Naive thymus-derived CD4-positive, alpha-beta T cell (primary cell): ENCODE results near the gene RGS10. TPM values are rescaled to one million over a fixed set of nuclear protein-coding genes. Genes with fewer than 3 reads are reported as not detected.

Experiments
- ATAC-seq: fragments of 150-1000 bp; cut with Tn5 transposase; 2 replicates; pipeline ENCODE4 v1.10.0; 2021; ENCODE audit warnings: mild to moderate bottlenecking, moderate library complexity
- CTCF ChIA-PET: fragments of 350-600 bp; sonication (Branson Sonifier 250); formaldehyde crosslinking; loops from one replicate; lab custom pipeline; 2021; ENCODE audit warnings: antibody characterized with exemption; lab: Charles Lee
- POLR2A ChIA-PET: fragments of 350-600 bp; sonication (Branson Sonifier 250); formaldehyde crosslinking; loops from one replicate; lab custom pipeline; 2021; ENCODE audit warnings: antibody characterized with exemption, inconsistent platforms; lab: Charles Lee
- DNase-seq, 9 donors: peaks; one replicate each; pipeline versions ENCODE4 v3.0.0 to v3.0.0-alpha.2; 2020 to 2022; ENCODE audit warnings: mixed read lengths in 1 of 9
- H3K27ac ChIP-seq: one replicate; pipeline ENCODE4 v1.7.0; 2013; ENCODE audit warnings: mild to moderate bottlenecking, low read depth, low read length, moderate library complexity
- H3K27me3 ChIP-seq, 2 donors: one replicate each; pipeline ENCODE4 v1.7.0; 2013; ENCODE audit warnings: low read length in 2 of 2, mild to moderate bottlenecking in 2 of 2, moderate library complexity in 2 of 2; ENCODE audit not compliant: control insufficient read depth in 2 of 2, insufficient read depth in 2 of 2
- H3K36me3 ChIP-seq, 3 experiments: 1 replicate in 2 of 3; 2 replicates in 1 of 3; pipeline ENCODE4 v1.7.0; 2013; ENCODE audit warnings: low read length in 3 of 3, mild to moderate bottlenecking in 3 of 3, moderate library complexity in 1 of 3; ENCODE audit not compliant: insufficient read depth in 3 of 3, control insufficient read depth in 2 of 3
- H3K4me1 ChIP-seq, 2 donors: one replicate each; pipeline ENCODE4 v1.7.0; 2013; ENCODE audit warnings: low read length in 2 of 2, mild to moderate bottlenecking in 2 of 2, moderate library complexity in 1 of 2; ENCODE audit not compliant: control insufficient read depth in 2 of 2, insufficient read depth in 2 of 2
- H3K4me3 ChIP-seq: 2 replicates; pipeline ENCODE4 v1.7.0; 2013; ENCODE audit warnings: mild to moderate bottlenecking, low read length
- H3K9me3 ChIP-seq, 3 experiments: 1 replicate in 2 of 3; 2 replicates in 1 of 3; pipeline ENCODE4 v1.7.0; 2013; ENCODE audit warnings: low read length in 3 of 3; ENCODE audit not compliant: control insufficient read depth in 2 of 3
- H3K27ac Mint-ChIP-seq, 9 donors: one replicate each; pipeline ENCODE4 v1.8.0; 2020 to 2022; ENCODE audit warnings: mixed read lengths in 9 of 9, mild to moderate bottlenecking in 8 of 9, moderate library complexity in 5 of 9, inconsistent platforms in 2 of 9
- H3K27me3 Mint-ChIP-seq, 5 donors: one replicate each; pipeline ENCODE4 v1.8.0; 2021 to 2022; ENCODE audit warnings: mixed read lengths in 5 of 5, mild to moderate bottlenecking in 1 of 5
- H3K36me3 Mint-ChIP-seq, 5 donors: one replicate each; pipeline ENCODE4 v1.8.0; 2020 to 2022; ENCODE audit warnings: mixed read lengths in 5 of 5, mild to moderate bottlenecking in 3 of 5, inconsistent platforms in 1 of 5
- H3K4me1 Mint-ChIP-seq, 7 donors: one replicate each; pipeline ENCODE4 v1.8.0; 2020 to 2022; ENCODE audit warnings: mixed read lengths in 7 of 7, mild to moderate bottlenecking in 3 of 7, inconsistent platforms in 1 of 7
- H3K4me3 Mint-ChIP-seq, 10 donors: one replicate each; pipeline ENCODE4 v1.8.0; 2020 to 2022; ENCODE audit warnings: mild to moderate bottlenecking in 10 of 10, mixed read lengths in 10 of 10, moderate library complexity in 6 of 10, inconsistent platforms in 2 of 10
- H3K9me3 Mint-ChIP-seq, 11 donors: one replicate each; pipeline ENCODE4 v1.8.0; 2020 to 2022; ENCODE audit warnings: mixed read lengths in 11 of 11, mild to moderate bottlenecking in 4 of 11, inconsistent platforms in 1 of 11, moderate library complexity in 1 of 11
- intact Hi-C, 2 donors: fragments of 100-400 bp; cut with micrococcal nuclease; formaldehyde crosslinking; loops; one replicate each; pipeline ENCODE4 v1.15.1; 2023
- polyA plus RNA-seq, 2 donors: library from polyadenylated mRNA; unstranded; fragments of 300-500 nt; fragmentation: Illumina TruSeq; gene quantifications; one replicate each; pipeline ENCODE4 v1.2.3, GENCODE V29; 2021
- total RNA-seq, 6 experiments: library from RNA in 5 of 6; stranded (reverse) in 5 of 6; gene quantifications; 1 replicate in 5 of 6; 2 replicates in 1 of 6; pipeline ENCODE4 v1.2.3 and lab custom pipeline; 2021 to 2026

Gene RGS10
- total and polyA plus RNA-seq, 7 experiments from 2014 or later = 89.5 to 462 (median 188) TPM

DNA sequence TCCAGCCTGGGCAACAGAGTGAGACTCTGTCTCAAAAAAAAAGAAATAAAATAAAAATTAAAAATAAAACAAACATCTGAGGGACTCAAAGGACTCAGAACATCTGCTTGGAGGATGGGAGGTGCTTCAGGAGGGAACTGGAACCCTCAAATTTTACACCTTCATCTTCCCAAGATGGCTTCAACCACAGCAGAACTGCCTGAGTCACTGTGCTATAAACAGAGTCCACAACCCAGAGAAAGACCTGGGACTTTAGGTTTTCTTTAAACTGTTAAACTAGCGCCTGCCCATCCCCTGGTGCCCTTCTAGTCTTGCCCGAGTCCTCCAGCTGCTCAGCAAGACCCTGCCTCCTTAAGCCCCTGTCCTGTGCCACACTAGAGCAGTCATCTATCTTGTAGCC is 40.8 kb downstream of the RGS10 start:
- intact Hi-C loops = loop anchor here (1.0 to 10.0 kb wide), 14 partner anchors 7 to 807 kb away; partner anchors contain the start of genes RGS10 (in 2 of the 2), BAG3 (in 1 of the 2), GRK5 (in 1 of the 2) and INPP5F (in 1 of the 2)
- Mint-ChIP-seq H3K4me1 (peaks cover 53 to 98% (median 89%) of the 10 kb centered on the region in 7 donors), H3K27ac (peak overlapping the region; percentile 95 to 100 (median 99)), H3K4me3 (peak overlapping the region; percentile 70 to 85 (median 82)), H3K27me3 (no peaks in the 10 kb centered on the region), H3K36me3 (peaks cover 7 to 62% (median 28%) of the 10 kb centered on the region in 5 donors), H3K9me3 (peaks cover 0 to 4% (median 0%) of the 10 kb centered on the region in 11 donors)
- Histone ChIP-seq H3K27ac (peak overlapping the region; percentile 98), H3K4me3 (peak overlapping the region; percentile 46), H3K36me3 (peaks cover 3 to 15% (median 4%) of the 10 kb centered on the region in 3 experiments), H3K4me1 (peaks cover 39 to 86% of the 10 kb centered on the region in 2 donors), H3K27me3 (no peaks in the 10 kb centered on the region), H3K9me3 (no peaks in the 10 kb centered on the region)
- ChIA-PET CTCF (no interaction called here), POLR2A (interaction anchor here (0.6 to 12.5 kb wide), 5 partner anchors 10 to 295 kb away, joined by 4 to 169 read pairs (median 8); partner anchors contain the start of genes GRK5 and RGS10)
- ATAC-seq (no peak), DNase-seq (peak in 1 of 9 donors; percentile 39)

DNA sequence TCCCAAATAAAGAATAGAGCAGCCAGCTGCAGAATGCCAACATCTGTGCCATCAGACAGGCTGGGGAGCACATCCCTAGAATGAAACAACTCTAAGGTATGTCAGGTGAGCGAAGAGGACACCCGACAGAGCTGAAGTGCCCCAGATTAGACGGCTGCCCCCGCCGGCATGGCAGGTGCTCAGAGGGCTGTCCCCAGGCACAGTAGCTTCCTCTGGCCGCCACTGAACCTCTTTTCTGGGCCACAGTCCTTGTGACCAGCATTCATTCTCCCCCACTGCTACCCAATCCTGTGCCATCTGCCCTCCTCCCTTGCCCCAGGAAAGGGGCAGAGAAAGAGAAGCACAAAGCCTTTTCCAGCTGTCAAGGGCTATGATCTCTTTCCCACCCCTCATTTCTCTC is 41.7 kb downstream of the RGS10 start:
- H3K36me3 Mint-ChIP-seq = peaks cover 7 to 65% (median 25%) of the 10 kb centered on the region in 5 donors
- ATAC-seq (no peak), DNase-seq (no peak)
- Histone ChIP-seq H3K4me1 (peaks cover 39 to 83% of the 10 kb centered on the region in 2 donors), H3K4me3 (no peak overlapping the region), H3K27me3 (no peaks in the 10 kb centered on the region), H3K27ac (peak overlapping the region; percentile 98), H3K36me3 (peaks cover 3 to 15% (median 4%) of the 10 kb centered on the region in 3 experiments), H3K9me3 (no peaks in the 10 kb centered on the region)
- H3K27ac Mint-ChIP-seq = peak overlapping the region; percentile 71 to 100 (median 99)
- H3K27me3 Mint-ChIP-seq = no peaks in the 10 kb centered on the region
- CTCF ChIA-PET = interaction anchor here (0.6 to 3.5 kb wide), 9 partner anchors 11 to 362 kb away, joined by 3 to 28 read pairs (median 4); partner anchors contain the start of gene RGS10
- peaks cover 0 to 4% (median 0%) of the 10 kb centered on the region in 11 donors for H3K9me3 Mint-ChIP-seq
- H3K4me3 Mint-ChIP-seq = peak overlapping the region in 9 of 10 donors; percentile 61 to 81 (median 72)
- H3K4me1 Mint-ChIP-seq = peaks cover 50 to 96% (median 89%) of the 10 kb centered on the region in 7 donors
- POLR2A ChIA-PET = interaction anchor here (0.6 to 12.5 kb wide), 7 partner anchors 10 to 294 kb away, joined by 3 to 169 read pairs (median 8); partner anchors contain the start of genes GRK5 and RGS10
- intact Hi-C loops = loop anchor here (5.0 to 10.0 kb wide), 3 partner anchors 96 to 806 kb away; partner anchors contain the start of genes BAG3 (in 1 of the 2) and TIAL1 (in 1 of the 2)

DNA sequence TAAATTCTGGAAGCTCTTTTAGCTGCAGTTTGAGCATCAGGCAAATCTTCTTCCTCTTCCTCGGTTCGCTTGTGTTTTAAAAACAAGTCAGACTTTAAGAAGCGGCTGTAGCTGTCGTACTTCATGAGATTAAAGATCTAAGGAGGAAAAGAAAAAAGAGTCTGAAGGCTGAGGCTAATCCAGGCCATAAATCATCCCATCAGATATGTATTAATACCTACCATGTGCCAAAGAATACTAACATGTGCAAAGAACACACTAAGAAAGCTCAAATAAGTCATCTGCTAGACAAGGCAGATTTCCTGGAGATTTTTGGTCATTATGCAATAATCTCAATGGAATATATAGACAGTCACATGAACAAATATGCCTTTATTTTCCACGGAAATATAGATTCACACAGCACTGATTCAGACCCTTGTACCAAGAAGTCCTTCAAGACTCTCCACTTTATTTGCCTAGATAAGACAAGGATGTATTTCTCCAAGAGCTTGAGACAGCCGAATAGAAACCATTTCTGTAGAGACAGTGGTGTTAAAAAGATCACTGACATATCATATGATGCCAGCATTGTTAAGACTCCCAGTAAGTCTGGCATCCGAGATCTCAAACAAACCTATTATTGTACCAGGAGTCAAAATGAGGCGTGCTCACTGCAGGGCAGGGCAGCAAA is 42.3 kb downstream of the RGS10 start:
- peak overlapping the region; percentile 37 to 81 (median 72) for H3K4me3 Mint-ChIP-seq
- peaks cover 39 to 82% of the 10 kb centered on the region in 2 donors for H3K4me1 ChIP-seq
- POLR2A ChIA-PET = interaction anchor here (0.8 to 12.5 kb wide), 13 partner anchors 9 to 293 kb away, joined by 3 to 169 read pairs (median 4); partner anchors contain the start of gene RGS10

DNA sequence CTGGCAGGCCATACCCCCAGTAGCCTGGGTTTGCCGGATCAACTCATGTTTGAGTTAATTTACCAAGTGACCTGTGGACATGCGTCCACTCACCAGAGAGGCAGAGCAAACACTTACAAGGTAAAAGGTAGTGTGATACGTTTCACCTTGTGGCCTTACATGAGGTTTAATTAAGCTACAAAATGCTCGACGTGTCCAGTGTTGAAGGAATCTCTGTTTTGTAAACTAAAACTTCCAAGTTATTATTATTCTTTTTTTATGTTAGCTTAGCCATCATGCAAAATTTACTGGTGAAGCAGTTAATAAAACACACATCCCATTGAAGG is 42.9 kb downstream of the RGS10 start:
- H3K27me3 Mint-ChIP-seq = no peaks in the 10 kb centered on the region
- H3K4me1 Mint-ChIP-seq = peaks cover 48 to 95% (median 87%) of the 10 kb centered on the region in 7 donors
- intact Hi-C loops = loop anchor here (5.0 to 10.0 kb wide), 3 partner anchors 98 to 805 kb away; partner anchors contain the start of genes BAG3 (in 1 of the 2) and TIAL1 (in 1 of the 2)
- peak overlapping the region; percentile 80 to 100 (median 99) for H3K27ac Mint-ChIP-seq
- H3K36me3 Mint-ChIP-seq = peaks cover 7 to 61% (median 24%) of the 10 kb centered on the region in 5 donors
- DNase-seq (no peak), ATAC-seq (no peak)
- no peak overlapping the region for H3K4me3 ChIP-seq
- ChIA-PET CTCF (interaction anchor here (0.7 to 3.5 kb wide), 12 partner anchors 9 to 293 kb away, joined by 3 to 28 read pairs (median 4); partner anchors contain the start of gene RGS10), POLR2A (interaction anchor here (0.8 to 12.5 kb wide), 12 partner anchors 9 to 293 kb away, joined by 3 to 169 read pairs (median 4); partner anchors contain the start of gene RGS10)
- peaks cover 2 to 13% (median 3%) of the 10 kb centered on the region in 3 experiments for H3K36me3 ChIP-seq
- H3K4me1 ChIP-seq = peaks cover 41 to 77% of the 10 kb centered on the region in 2 donors
- H3K9me3 ChIP-seq = no peaks in the 10 kb centered on the region
- H3K27ac ChIP-seq = peak overlapping the region; percentile 98
- H3K27me3 ChIP-seq = no peaks in the 10 kb centered on the region
- peak overlapping the region; percentile 53 to 81 (median 70) for H3K4me3 Mint-ChIP-seq
- H3K9me3 Mint-ChIP-seq = peaks cover 0 to 2% (median 0%) of the 10 kb centered on the region in 11 donors

More for the DNA sequence above, 42.3 kb downstream of the RGS10 start:
- H3K27me3 Mint-ChIP-seq = no peaks in the 10 kb centered on the region
- peak overlapping the region; percentile 71 to 100 (median 99) for H3K27ac Mint-ChIP-seq
- Histone ChIP-seq H3K4me3 (peak overlapping the region; percentile 26), H3K9me3 (no peaks in the 10 kb centered on the region), H3K27ac (peak overlapping the region; percentile 98), H3K27me3 (no peaks in the 10 kb centered on the region), H3K36me3 (peaks cover 3 to 15% (median 4%) of the 10 kb centered on the region in 3 experiments)
- CTCF ChIA-PET = interaction anchor here (0.6 to 3.5 kb wide), 16 partner anchors 9 to 363 kb away, joined by 3 to 28 read pairs (median 4); partner anchors contain the start of gene RGS10
- peaks cover 50 to 95% (median 87%) of the 10 kb centered on the region in 7 donors for H3K4me1 Mint-ChIP-seq
- DNase-seq = no peak
- peaks cover 0 to 4% (median 0%) of the 10 kb centered on the region in 11 donors for H3K9me3 Mint-ChIP-seq
- intact Hi-C loops = loop anchor here (5.0 to 10.0 kb wide), 3 partner anchors 97 to 805 kb away; partner anchors contain the start of genes BAG3 (in 1 of the 2) and TIAL1 (in 1 of the 2)
- ATAC-seq = no peak
- peaks cover 7 to 63% (median 24%) of the 10 kb centered on the region in 5 donors for H3K36me3 Mint-ChIP-seq

DNA sequence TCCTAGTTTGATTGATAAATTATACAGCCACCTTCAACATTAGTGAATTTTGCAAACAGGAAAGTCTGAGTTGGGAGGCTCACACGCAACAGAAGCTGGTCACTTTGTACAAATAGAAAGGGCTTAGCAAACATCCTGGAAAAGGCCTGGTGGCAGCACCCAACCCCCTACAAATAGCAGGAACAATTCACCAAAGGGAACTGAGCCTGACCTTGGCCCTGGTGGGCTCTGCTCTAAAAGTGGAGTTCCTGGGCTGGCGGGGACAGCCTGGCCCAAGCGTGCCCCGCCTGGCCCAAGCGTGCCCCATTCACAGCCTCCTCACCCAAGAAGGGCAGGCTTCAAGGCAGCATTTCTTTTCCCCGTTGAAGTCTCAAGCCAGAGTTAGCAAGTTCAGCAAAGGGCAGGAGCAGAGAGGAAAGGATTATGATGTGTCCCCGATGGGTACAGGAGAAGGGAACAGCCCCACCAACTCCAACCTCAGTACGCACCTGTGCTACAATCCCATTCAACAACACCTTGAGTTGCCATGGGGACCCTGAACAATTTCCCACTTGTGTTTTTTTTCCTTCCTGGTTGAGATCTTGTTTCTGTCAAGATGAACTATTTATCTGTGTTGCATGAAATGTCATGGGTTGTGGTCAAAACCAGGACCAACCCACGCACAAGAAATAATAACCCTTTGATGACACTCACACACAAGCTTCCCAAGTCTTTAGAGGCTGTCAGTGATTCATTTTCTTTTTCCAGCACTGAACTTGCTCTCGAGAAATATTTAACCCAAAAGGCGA is 43.4 kb downstream of the RGS10 start:
- peak overlapping the region; percentile 39 to 81 (median 69) for H3K4me3 Mint-ChIP-seq

More for the DNA sequence above, 43.4 kb downstream of the RGS10 start:
- Histone ChIP-seq H3K36me3 (peaks cover 0 to 10% (median 3%) of the 10 kb centered on the region in 3 experiments), H3K4me3 (no peak overlapping the region), H3K9me3 (no peaks in the 10 kb centered on the region), H3K27ac (peak overlapping the region; percentile 98), H3K4me1 (peaks cover 46 to 77% of the 10 kb centered on the region in 2 donors), H3K27me3 (no peaks in the 10 kb centered on the region)
- Mint-ChIP-seq H3K9me3 (peaks cover 0 to 2% (median 0%) of the 10 kb centered on the region in 11 donors), H3K27ac (peak overlapping the region; percentile 80 to 100 (median 99)), H3K27me3 (no peaks in the 10 kb centered on the region), H3K4me1 (peaks cover 49 to 95% (median 87%) of the 10 kb centered on the region in 7 donors), H3K36me3 (peaks cover 7 to 57% (median 24%) of the 10 kb centered on the region in 5 donors)
- ATAC-seq (no peak), DNase-seq (peak in 5 of 9 donors; percentile 44 to 56 (median 53))
- POLR2A ChIA-PET = interaction anchor here (1.2 to 12.5 kb wide), 10 partner anchors 9 to 292 kb away, joined by 3 to 169 read pairs (median 4); partner anchors contain the start of gene RGS10
- CTCF ChIA-PET = interaction anchor here (0.5 to 3.5 kb wide), 12 partner anchors 9 to 292 kb away, joined by 3 to 28 read pairs (median 4); partner anchors contain the start of gene RGS10
- intact Hi-C loops = no loop called here
